Nephron (organoid): ENCODE results near the gene ISCU.

Source experiments
- H3K27ac Mint-ChIP-seq, 3 experiments: 2 replicates each; pipeline ENCODE4 v1.8.0; 2020; ENCODE audit warnings: mixed read lengths in 3 of 3, mild to moderate bottlenecking in 2 of 3, moderate library complexity in 1 of 3
- H3K27me3 Mint-ChIP-seq: 2 replicates; pipeline ENCODE4 v1.8.0; 2021; ENCODE audit warnings: low read depth, mild to moderate bottlenecking, moderate library complexity, mixed read lengths
- H3K36me3 Mint-ChIP-seq: 2 replicates; pipeline ENCODE4 v1.8.0; 2020; ENCODE audit warnings: low read depth, mixed read lengths
- H3K4me1 Mint-ChIP-seq: 2 replicates; pipeline ENCODE4 v1.8.0; 2020; ENCODE audit warnings: mixed read lengths
- H3K4me3 Mint-ChIP-seq, 3 experiments: 2 replicates each; pipeline ENCODE4 v1.8.0; 2020; ENCODE audit warnings: mild to moderate bottlenecking in 3 of 3, mixed read lengths in 3 of 3, moderate library complexity in 2 of 3
- H3K9me3 Mint-ChIP-seq: 2 replicates; pipeline ENCODE4 v1.8.0; 2020; ENCODE audit warnings: mixed read lengths
- CTCF ChIP-seq, 3 experiments: fragments of 200-600 bp; sonication (generic); IDR thresholded peaks; one replicate each; pipeline ENCODE4 v1.5.0; 2021; ENCODE audit warnings: antibody characterized with exemption in 3 of 3; ENCODE audit not compliant: unreplicated experiment in 3 of 3

Gene ISCU

GRCh38 chr12:108609537-108610335 lies 47.3 kb downstream of the ISCU start:
- peaks cover 43% of the 10 kb centered on the region for H3K4me1 Mint-ChIP-seq
- H3K27me3 Mint-ChIP-seq = peaks cover 6% of the 10 kb centered on the region
- no peak for TF ChIP-seq CTCF (IDR thresholded peaks at IDR 0.05; ENCODE audit: unreplicated experiment in 3 of 3)
- H3K4me3 Mint-ChIP-seq = no peak overlapping the region
- peak overlapping the region; percentile 61 to 84 (median 74) for H3K27ac Mint-ChIP-seq
- no peaks in the 10 kb centered on the region for H3K9me3 Mint-ChIP-seq
- no peaks in the 10 kb centered on the region for H3K36me3 Mint-ChIP-seq

GRCh38 chr12:108610336-108610815 lies 48.0 kb downstream of the ISCU start:
- Mint-ChIP-seq H3K4me3 (no peak overlapping the region), H3K9me3 (no peaks in the 10 kb centered on the region), H3K27me3 (peaks cover 2% of the 10 kb centered on the region), H3K36me3 (no peaks in the 10 kb centered on the region), H3K4me1 (peaks cover 43% of the 10 kb centered on the region), H3K27ac (peak overlapping the region; percentile 61 to 84 (median 74))
- TF ChIP-seq CTCF (IDR thresholded peaks at IDR 0.05; ENCODE audit: unreplicated experiment in 3 of 3) = no peak

GRCh38 chr12:108610856-108611605 lies 48.6 kb downstream of the ISCU start:
- Mint-ChIP-seq H3K36me3 (no peaks in the 10 kb centered on the region), H3K27me3 (no peaks in the 10 kb centered on the region), H3K4me1 (peaks cover 43% of the 10 kb centered on the region), H3K9me3 (no peaks in the 10 kb centered on the region), H3K27ac (peak overlapping the region; percentile 36 to 74 (median 61)), H3K4me3 (no peak overlapping the region)
- no peak for TF ChIP-seq CTCF (IDR thresholded peaks at IDR 0.05; ENCODE audit: unreplicated experiment in 3 of 3)

GRCh38 chr12:108611884-108612415 lies 49.6 kb downstream of the ISCU start:
- Mint-ChIP-seq H3K9me3 (no peaks in the 10 kb centered on the region), H3K27me3 (no peaks in the 10 kb centered on the region), H3K4me3 (no peak overlapping the region), H3K27ac (peak overlapping the region; percentile 7 to 40 (median 36)), H3K36me3 (peaks cover 5% of the 10 kb centered on the region), H3K4me1 (peaks cover 43% of the 10 kb centered on the region)
- TF ChIP-seq CTCF (IDR thresholded peaks at IDR 0.05; ENCODE audit: unreplicated experiment in 3 of 3) = no peak

- no peaks in the 10 kb centered on the region for H3K9me3 Mint-ChIP-seq
- H3K4me1 Mint-ChIP-seq = peaks cover 40% of the 10 kb centered on the region
- no peak for TF ChIP-seq CTCF (IDR thresholded peaks at IDR 0.05; ENCODE audit: unreplicated experiment in 3 of 3)
- H3K27me3 Mint-ChIP-seq = no peaks in the 10 kb centered on the region
- H3K36me3 Mint-ChIP-seq = peaks cover 5% of the 10 kb centered on the region
- no peak overlapping the region for H3K4me3 Mint-ChIP-seq
- peak overlapping the region; percentile 42 to 72 (median 69) for H3K27ac Mint-ChIP-seq
These were observed 50.4 kb downstream of the ISCU start for GRCh38 chr12:108612788-108613282.
